Measurements from ENCODE around the gene SYNPO2. TPM values are rescaled to one million over a fixed set of nuclear protein-coding genes. Genes with fewer than 3 reads are reported as not detected.

Gene SYNPO2
- total and polyA plus RNA-seq, 2 of the 8 experiments (the other 6 are each of a cell fraction or from before 2014, with no cell fraction given), result 0.50 to 4.2 TPM

DNA sequence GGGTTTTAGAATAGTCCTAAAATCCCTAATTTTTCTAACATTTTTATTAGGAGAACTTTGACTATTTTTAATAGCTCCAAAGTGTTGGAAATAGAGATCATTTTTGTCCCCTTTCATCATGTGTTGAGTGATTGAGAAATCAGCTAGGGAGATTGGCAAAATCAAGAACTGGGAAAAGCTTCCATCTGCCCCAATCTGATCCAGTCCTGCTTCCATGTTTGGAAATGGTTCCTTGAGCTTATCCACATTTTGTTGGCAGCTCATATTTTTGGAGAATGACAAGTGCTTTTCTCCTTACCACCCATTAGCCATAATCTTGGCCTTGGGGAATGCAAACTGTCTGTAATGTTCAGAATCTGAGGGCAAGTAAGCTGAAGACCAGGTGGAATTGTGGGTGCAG, 73.9 kb downstream of the SYNPO2 start:
- H3K4me2 ChIP-seq (ENCODE audit: insufficient read depth in 1 of 2, low read depth in 2 of 2, low read length in 2 of 2), result no peak overlapping the region
- DNase-seq (ENCODE audit: low read depth in 1 of 2, low spot score in 2 of 2) (no peak), FAIRE-seq (no peak)
- H3K79me2 ChIP-seq (ENCODE audit: control insufficient read depth in 1 of 2, insufficient read depth in 2 of 2, low read length in 2 of 2), result no peaks in the 10 kb centered on the region
- no peak overlapping the region for H2AK5ac ChIP-seq (ENCODE audit: low read depth, low read length)
- no peak overlapping the region for H4K91ac ChIP-seq (replicated peaks; ENCODE audit: insufficient read length, low read length)
- ChIA-PET CTCF (ENCODE audit: partially characterized antibody) (interaction anchor here (0.7 to 1.6 kb wide), 9 partner anchors 8 to 433 kb away, joined by 3 to 6 read pairs (median 3); no protein-coding TSS in a partner anchor), POLR2A (ENCODE audit: partially characterized antibody) (no interaction called here)
- no peak overlapping the region for H2BK120ac ChIP-seq (replicated peaks; ENCODE audit: low read depth, low read length)
- peaks cover 0 to 4% (median 2%) of the 10 kb centered on the region in 4 experiments; a peak in 3 of 7 replicates for H3K4me1 ChIP-seq (replicated peaks in 1 of 4; ENCODE audit: control insufficient read depth in 3 of 4, insufficient read depth in 4 of 4, low read length in 3 of 4)
- no peak overlapping the region for H4K5ac ChIP-seq (ENCODE audit: insufficient read length, low read depth, low read length)
- H2BK15ac ChIP-seq (ENCODE audit: low read length), result no peak overlapping the region
- H4K8ac ChIP-seq (ENCODE audit: extremely low read depth, insufficient read depth, low read length), result no peak overlapping the region
- no peak overlapping the region for H3K14ac ChIP-seq (ENCODE audit: insufficient read length)
- H2BK12ac ChIP-seq (ENCODE audit: low read depth, low read length), result no peak overlapping the region
- no peak overlapping the region for H2BK5ac ChIP-seq (ENCODE audit: low read depth, low read length)
- H3K4me3 ChIP-seq (ENCODE audit: extremely low read depth in 1 of 4, insufficient read depth in 2 of 4, low read depth in 3 of 4, low read length in 4 of 4), result no peak overlapping the region
- TF ChIP-seq SIX5 (IDR thresholded peaks at IDR 0.05; ENCODE audit: low read depth, low read length) (no peak), SIRT6 (IDR thresholded peaks at IDR 0.05; ENCODE audit: low read length) (no peak), SP1 (IDR thresholded peaks at IDR 0.05; ENCODE audit: low read depth, low read length) (no peak), BACH1 (IDR thresholded peaks at IDR 0.05; ENCODE audit: low read length) (no peak), RBBP5 (IDR thresholded peaks at IDR 0.05; ENCODE audit: borderline replicate concordance, low read depth, low read length) (no peak), KDM4A (IDR thresholded peaks at IDR 0.05; ENCODE audit: low read depth, low read length, severe bottlenecking) (no peak), SRF (IDR thresholded peaks at IDR 0.05; ENCODE audit: low read depth, low read length) (no peak), HDAC2 (IDR thresholded peaks at IDR 0.05; ENCODE audit: borderline replicate concordance in 1 of 2, low read depth in 2 of 2, low read length in 2 of 2) (no peak), RNF2 (IDR thresholded peaks at IDR 0.05; ENCODE audit: borderline replicate concordance, low read depth, low read length, missing control alignments, poor library complexity, severe bottlenecking) (no peak), FOSL1 (IDR thresholded peaks at IDR 0.05; ENCODE audit: insufficient read depth, low read depth, low read length) (no peak), ASH2L (IDR thresholded peaks at IDR 0.05; ENCODE audit: low read length) (no peak), GABPA (IDR thresholded peaks at IDR 0.05; ENCODE audit: borderline replicate concordance, insufficient read depth, low read length) (no peak), POU5F1 (IDR thresholded peaks at IDR 0.05; ENCODE audit: low read depth, low read length) (no peak), MAFK (IDR thresholded peaks at IDR 0.05; ENCODE audit: low read depth, low read length) (no peak), NRF1 (IDR thresholded peaks at IDR 0.05; ENCODE audit: low read depth, low read length) (no peak)
- H3K79me1 ChIP-seq (ENCODE audit: low read depth, low read length), result no peaks in the 10 kb centered on the region
- no peaks in the 10 kb centered on the region for H3K36me3 ChIP-seq (ENCODE audit: control insufficient read depth in 2 of 4, insufficient read depth in 4 of 4, low read length in 3 of 4)
- no peak overlapping the region for H3K56ac ChIP-seq (replicated peaks; ENCODE audit: insufficient read length, low read depth, low read length)
- H3K9me3 ChIP-seq (ENCODE audit: insufficient read depth in 2 of 2, low read depth in 1 of 2, low read length in 1 of 2), result no peaks in the 10 kb centered on the region
- no peaks in the 10 kb centered on the region for H3K27me3 ChIP-seq (replicated peaks in 1 of 4; ENCODE audit: control insufficient read depth in 3 of 4, extremely low read depth in 1 of 4, insufficient read depth in 3 of 4, low read length in 3 of 4)
- H3K27ac ChIP-seq (ENCODE audit: low read depth, low read length), result no peak overlapping the region
- no peak overlapping the region for H3K9ac ChIP-seq (replicated peaks in 1 of 4; ENCODE audit: extremely low read depth in 1 of 4, low read depth in 3 of 4, low read length in 3 of 4)
- H2BK20ac ChIP-seq (ENCODE audit: low read length), result no peak overlapping the region
- H3K23me2 ChIP-seq (ENCODE audit: low read depth, low read length), result no peaks in the 10 kb centered on the region
- no peaks in the 10 kb centered on the region for H4K20me1 ChIP-seq (replicated peaks in 1 of 2; ENCODE audit: control insufficient read depth in 1 of 2, insufficient read depth in 2 of 2, low read length in 2 of 2)
- H2AFZ ChIP-seq (ENCODE audit: low read length), result no peak overlapping the region
- H3K23ac ChIP-seq (ENCODE audit: insufficient read length), result peak overlapping the region; percentile 12
- H3K18ac ChIP-seq (ENCODE audit: extremely low read depth, low read length), result no peak overlapping the region
- H3K4ac ChIP-seq (replicated peaks; ENCODE audit: insufficient read length, low read depth, low read length), result no peak overlapping the region

Measured in H1 (cell line).